HEK293 (cell line): ENCODE data around the gene MCM6.
"Not testable (repeated sequence)": the region's sequence is repeated elsewhere in the genome, so short reads cannot be mapped to it uniquely, and the experiment has no call there.

Source experiments
- CTCF ChIA-PET: fragments of 350-600 bp; formaldehyde crosslinking; extraction: SDS; loops from one replicate; lab custom pipeline; 2021; ENCODE audit warnings: antibody characterized with exemption; lab: Yijun Ruan, JAX
- POLR2A ChIA-PET: fragments of 300-600 bp; formaldehyde crosslinking; extraction: SDS; loops from one replicate; lab custom pipeline; 2020; ENCODE audit warnings: antibody characterized with exemption, inconsistent platforms; lab: Yijun Ruan, JAX
- H3K27ac ChIP-seq: fragments of 200-500 bp; sonication (Bioruptor generic); 2 replicates; pipeline ENCODE4 v1.5.1; 2014; ENCODE audit warnings: low read depth, low read length, control low read depth, inconsistent platforms; ENCODE audit errors: extremely low read depth
- H3K36me3 ChIP-seq, 2 experiments: fragments of 200-500 bp in 1 of 2; sonication (Bioruptor generic) in 1 of 2; 1 replicate in 1 of 2; 2 replicates in 1 of 2; pipeline ENCODE4 v1.5.1; 2014 to 2017; ENCODE audit warnings: inconsistent platforms in 2 of 2, low read length in 2 of 2; ENCODE audit not compliant: control insufficient read depth in 2 of 2, insufficient read depth in 1 of 2
- H3K4me1 ChIP-seq: fragments of 200-500 bp; sonication (Bioruptor generic); 2 replicates; pipeline ENCODE4 v1.5.1; 2014; ENCODE audit warnings: mild to moderate bottlenecking, low read length, inconsistent platforms; ENCODE audit not compliant: control insufficient read depth, insufficient read depth
- H3K4me3 ChIP-seq: 2 replicates; pipeline ENCODE4 v1.5.1; 2011; ENCODE audit warnings: low read depth, mild to moderate bottlenecking, control low read depth, low read length, moderate library complexity
- H3K9me3 ChIP-seq: fragments of 200-500 bp; sonication (Bioruptor generic); 2 replicates; pipeline ENCODE4 v1.5.1; 2014; ENCODE audit warnings: low read depth, low read length, inconsistent platforms; ENCODE audit not compliant: control insufficient read depth, insufficient read depth
- CTCF ChIP-seq: fragments of 450-650 bp; formaldehyde crosslinking; IDR thresholded peaks from 2 replicates; pipeline ENCODE4 v1.5.1; 2016; ENCODE audit warnings: missing biosample characterization, missing genetic modification characterization
- EGR2 ChIP-seq: fragments of 450-650 bp; formaldehyde crosslinking; IDR thresholded peaks from 2 replicates; pipeline ENCODE4 v1.5.1; 2016; ENCODE audit warnings: low read depth, missing biosample characterization, missing genetic modification characterization
- ELK4 ChIP-seq: IDR thresholded peaks from 2 replicates; pipeline ENCODE4 v1.6.1; 2011; ENCODE audit warnings: mild to moderate bottlenecking, low read depth, low read length, borderline replicate concordance
- GLI2 ChIP-seq: fragments of 450-650 bp; formaldehyde crosslinking; IDR thresholded peaks from 2 replicates; pipeline ENCODE4; 2017; ENCODE audit warnings: missing biosample characterization, missing genetic modification characterization, low read depth, borderline replicate concordance
- KLF10 ChIP-seq: fragments of 450-650 bp; IDR thresholded peaks from 2 replicates; pipeline ENCODE4 v1.5.1; 2018; ENCODE audit warnings: missing biosample characterization, mild to moderate bottlenecking, missing genetic modification characterization
- MZF1 ChIP-seq: fragments of 450-650 bp; formaldehyde crosslinking; IDR thresholded peaks from 2 replicates; pipeline ENCODE4 v1.5.1; 2017; ENCODE audit warnings: missing biosample characterization, missing genetic modification characterization, borderline replicate concordance
- REPIN1 ChIP-seq: fragments of 450-650 bp; formaldehyde crosslinking; IDR thresholded peaks from 2 replicates; pipeline ENCODE4 v1.5.1; 2017; ENCODE audit warnings: missing biosample characterization, missing genetic modification characterization, low read depth
- SCRT2 ChIP-seq: fragments of 450-650 bp; formaldehyde crosslinking; IDR thresholded peaks from 2 replicates; pipeline ENCODE4 v1.5.1; 2016; ENCODE audit warnings: missing biosample characterization, missing genetic modification characterization
- ZFHX2 ChIP-seq: fragments of 450-650 bp; formaldehyde crosslinking; conservative IDR thresholded peaks from 2 replicates; pipeline ENCODE4 v1.5.1; 2016; ENCODE audit warnings: missing biosample characterization, missing genetic modification characterization
- ZFP37 ChIP-seq: fragments of 450-650 bp; formaldehyde crosslinking; IDR thresholded peaks from 2 replicates; pipeline ENCODE4 v1.5.1; 2016; ENCODE audit warnings: missing biosample characterization, missing genetic modification characterization
- ZNF121 ChIP-seq: fragments of 450-650 bp; formaldehyde crosslinking; IDR thresholded peaks from 2 replicates; pipeline ENCODE4 v1.5.1; 2016; ENCODE audit warnings: missing biosample characterization, missing genetic modification characterization
- ZNF175 ChIP-seq: fragments of 450-650 bp; formaldehyde crosslinking; IDR thresholded peaks from 2 replicates; pipeline ENCODE4 v1.5.1; 2016; ENCODE audit warnings: missing biosample characterization, missing genetic modification characterization
- ZNF24 ChIP-seq: fragments of 450-650 bp; formaldehyde crosslinking; IDR thresholded peaks from 2 replicates; pipeline ENCODE4 v1.5.1; 2016; ENCODE audit warnings: missing biosample characterization, missing genetic modification characterization
- ZNF324 ChIP-seq: fragments of 450-650 bp; formaldehyde crosslinking; IDR thresholded peaks from 2 replicates; pipeline ENCODE4 v1.5.1; 2016; ENCODE audit warnings: missing biosample characterization, missing genetic modification characterization
- ZNF335 ChIP-seq: fragments of 450-650 bp; formaldehyde crosslinking; conservative IDR thresholded peaks from 2 replicates; pipeline ENCODE4 v1.5.1; 2016; ENCODE audit warnings: missing biosample characterization, missing genetic modification characterization
- ZNF37A ChIP-seq: fragments of 450-650 bp; IDR thresholded peaks from 2 replicates; pipeline ENCODE4 v1.5.1; 2018; ENCODE audit warnings: missing biosample characterization, missing genetic modification characterization
- ZNF391 ChIP-seq: fragments of 450-650 bp; formaldehyde crosslinking; IDR thresholded peaks from 2 replicates; pipeline ENCODE4 v1.5.1; 2016; ENCODE audit warnings: low read depth, missing biosample characterization, missing genetic modification characterization, borderline replicate concordance
- ZNF394 ChIP-seq: fragments of 450-650 bp; formaldehyde crosslinking; IDR thresholded peaks from 2 replicates; pipeline ENCODE4 v1.5.1; 2016; ENCODE audit warnings: missing biosample characterization, missing genetic modification characterization, mild to moderate bottlenecking, moderate library complexity, borderline replicate concordance
- ZNF624 ChIP-seq: fragments of 450-650 bp; formaldehyde crosslinking; IDR thresholded peaks from 2 replicates; pipeline ENCODE4 v1.5.1; 2017; ENCODE audit warnings: missing biosample characterization, missing genetic modification characterization
- ZNF654 ChIP-seq: fragments of 450-650 bp; formaldehyde crosslinking; IDR thresholded peaks from 2 replicates; pipeline ENCODE4 v1.5.1; 2016; ENCODE audit warnings: low read depth, missing biosample characterization, missing genetic modification characterization

Gene MCM6

GRCh38 chr2:135798275-135798705, 78.0 kb downstream of the MCM6 start (continued):
- no peak for TF ChIP-seq ZNF121 (tag by site-specific recombination)
- TF ChIP-seq ZNF24 = no peak
- TF ChIP-seq GLI2 (tag by site-specific recombination) = no peak
- TF ChIP-seq, all 188 proteins: peak for 0

GRCh38 chr2:135797497-135798274, 78.6 kb downstream of the MCM6 start:
- TF ChIP-seq SCRT2 (tag by site-specific recombination) (0 out of 2 replicates have a peak, but pooled peaks have one; percentile 15), REPIN1 (tag by site-specific recombination) (no peak), ZFP37 (tag by site-specific recombination) (no peak), EGR2 (tag by site-specific recombination) (peak; percentile 26; the same call in 1 of the 2 replicates), ZNF335 (no peak), ZFHX2 (tag by site-specific recombination) (peak; percentile 59), ZNF37A (no peak), CTCF (tag by site-specific recombination) (peak; percentile 74), ZNF654 (tag by site-specific recombination) (peak; percentile 58), ZNF394 (tag by site-specific recombination) (peak; percentile 49; the same call in 1 of the 2 replicates), ZNF624 (tag by site-specific recombination) (no peak), ZNF175 (tag by site-specific recombination) (no peak), ZNF324 (tag by site-specific recombination) (0 out of 2 replicates have a peak, but pooled peaks have one; percentile 32), MZF1 (tag by site-specific recombination) (no peak)
- POLR2A ChIA-PET = interaction anchor here (0.5 to 1.6 kb wide), 4 partner anchors 53 to 106 kb away, joined by 3 to 4 read pairs (median 3); partner anchors contain the start of gene MCM6
- Histone ChIP-seq H3K4me1 (no peaks in the 10 kb centered on the region), H3K9me3 (no peaks in the 10 kb centered on the region), H3K27ac (no peak overlapping the region), H3K4me3 (no peak overlapping the region), H3K36me3 (no peaks in the 10 kb centered on the region)
- CTCF ChIA-PET = interaction anchor here (0.5 to 3.4 kb wide), 38 partner anchors 9 to 1254 kb away, joined by 3 to 47 read pairs (median 4); no protein-coding TSS in a partner anchor

- ChIA-PET CTCF (interaction anchor here (0.6 to 3.4 kb wide), 20 partner anchors 10 to 808 kb away, joined by 3 to 47 read pairs (median 6); no protein-coding TSS in a partner anchor), POLR2A (interaction anchor here (0.6 kb wide), 1 partner anchor 24 kb away, joined by 6 read pairs; no protein-coding TSS in a partner anchor)
- Histone ChIP-seq H3K27ac (no peak overlapping the region), H3K4me3 (no peak overlapping the region), H3K9me3 (no peaks in the 10 kb centered on the region), H3K4me1 (no peaks in the 10 kb centered on the region), H3K36me3 (no peaks in the 10 kb centered on the region)
- no peak for TF ChIP-seq REPIN1 (tag by site-specific recombination)
- no peak for TF ChIP-seq ZNF391 (tag by site-specific recombination)
- TF ChIP-seq ZNF175 (tag by site-specific recombination) = no peak
- TF ChIP-seq KLF10 = no peak
- TF ChIP-seq ELK4 = no peak
These were observed 79.6 kb downstream of the MCM6 start for GRCh38 chr2:135796606-135797005.

GRCh38 chr2:135795641-135796040, 80.6 kb downstream of the MCM6 start:
- H3K27ac ChIP-seq, H3K4me3 ChIP-seq, POLR2A ChIA-PET, H3K9me3 ChIP-seq, H3K36me3 ChIP-seq, H3K4me1 ChIP-seq: not testable (repeated sequence)
- CTCF ChIA-PET = interaction anchor here (0.6 to 1.3 kb wide), 6 partner anchors 14 to 801 kb away, joined by 3 to 8 read pairs (median 3); no protein-coding TSS in a partner anchor
